NCI-H524 treated with DMSO at 0.1 percent for 48 hours (cell line): ENCODE results near the gene C1QL4.
"Not testable (repeated sequence)": the region's sequence is repeated elsewhere in the genome, so short reads cannot be mapped to it uniquely, and the experiment has no call there.

Source experiments
- DNase-seq: peaks from one replicate; lab custom pipeline; 2025; lab: John Stamatoyannopoulos, UW

The C1QL4 gene

DNA sequence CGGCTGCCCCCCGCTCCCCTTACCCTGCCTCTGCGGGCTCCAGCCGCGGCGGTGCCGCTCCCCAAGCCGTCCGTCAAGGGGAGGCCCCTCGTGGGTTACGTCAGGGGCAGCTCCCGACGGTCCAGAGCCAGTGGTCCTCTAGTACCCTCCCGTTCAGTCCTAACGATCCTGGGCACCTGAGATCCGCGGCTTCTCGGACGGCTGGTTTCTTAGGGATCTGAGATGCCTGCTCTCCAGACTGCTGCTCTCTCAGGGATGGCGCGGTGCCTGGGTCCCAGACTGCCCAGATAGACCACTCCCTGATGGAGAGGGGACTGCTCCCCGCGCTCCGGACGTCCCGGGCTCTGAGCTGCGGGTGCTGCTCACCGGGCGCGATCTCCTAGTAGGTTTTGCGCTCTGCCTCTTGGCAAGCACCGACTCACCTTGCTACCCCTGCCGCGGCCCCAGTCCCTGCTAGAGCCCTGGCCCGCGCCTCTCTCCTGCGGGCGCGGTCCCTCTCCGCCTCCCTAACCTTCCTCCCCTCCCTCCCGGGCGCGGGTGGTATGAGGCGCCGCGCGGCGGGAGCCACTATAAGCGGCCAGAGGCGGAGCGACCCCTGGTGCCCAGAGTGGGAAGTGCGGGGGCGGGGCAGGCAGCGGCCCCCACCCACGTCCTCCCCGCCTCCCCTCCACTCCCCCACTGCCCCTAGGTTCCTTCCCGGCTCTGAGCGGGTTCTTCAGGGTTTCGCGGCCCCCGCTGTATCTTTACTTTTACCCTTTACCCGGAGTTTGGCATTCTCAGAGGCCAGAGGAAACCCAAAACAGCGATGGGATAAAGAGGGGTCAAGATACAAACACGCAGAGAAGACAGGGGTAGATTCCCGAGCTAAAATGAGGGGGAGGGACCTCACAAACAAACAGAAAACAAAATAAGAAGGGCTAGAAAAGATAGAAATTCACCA lies at the start of gene C1QL4:
Gene C1QL4, minus strand, starts transcription at position 544 of the 940 bp plus-strand sequence. CDS start 711 bp downstream, outside the sequence.
- no peak for DNase-seq

DNA sequence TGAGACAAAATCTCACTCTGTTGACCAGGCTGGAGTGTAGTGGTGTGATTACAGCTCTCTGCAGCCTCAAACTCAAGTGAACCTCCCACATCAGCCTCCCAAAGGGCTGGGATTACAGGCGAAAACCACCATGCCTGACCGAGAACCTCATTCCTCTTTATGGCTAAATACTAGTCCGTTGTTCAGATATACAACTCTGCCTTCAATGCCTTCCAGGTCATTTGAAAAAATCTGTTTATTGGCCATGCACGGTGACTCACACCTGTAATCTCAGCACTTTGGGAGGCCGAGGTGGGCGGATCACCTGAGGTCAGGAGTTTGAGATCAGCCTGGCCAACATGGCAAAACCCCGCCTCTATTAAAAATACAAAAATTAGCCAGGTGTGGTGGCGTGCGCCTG lies 43.2 kb upstream of the C1QL4 start:
- not testable (repeated sequence) for DNase-seq

DNA sequence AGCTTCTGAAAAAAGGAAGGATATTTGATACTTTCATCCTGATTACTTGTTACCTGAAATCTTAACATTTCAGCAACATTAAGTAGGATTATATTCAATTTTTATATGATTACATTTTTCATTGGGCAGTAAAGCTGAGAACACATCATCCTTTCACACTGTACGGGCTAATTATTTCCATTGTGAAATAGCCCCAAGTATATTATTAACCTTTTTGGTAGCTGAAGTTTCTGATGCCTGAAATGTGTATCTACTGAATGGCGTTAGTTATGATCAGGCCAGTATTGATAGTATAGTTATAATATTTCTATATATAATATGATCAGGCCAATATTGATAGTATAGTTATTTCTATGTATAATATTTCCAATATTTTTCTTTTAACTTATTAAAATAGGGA lies 40.4 kb upstream of the C1QL4 start:
- no peak for DNase-seq

DNA sequence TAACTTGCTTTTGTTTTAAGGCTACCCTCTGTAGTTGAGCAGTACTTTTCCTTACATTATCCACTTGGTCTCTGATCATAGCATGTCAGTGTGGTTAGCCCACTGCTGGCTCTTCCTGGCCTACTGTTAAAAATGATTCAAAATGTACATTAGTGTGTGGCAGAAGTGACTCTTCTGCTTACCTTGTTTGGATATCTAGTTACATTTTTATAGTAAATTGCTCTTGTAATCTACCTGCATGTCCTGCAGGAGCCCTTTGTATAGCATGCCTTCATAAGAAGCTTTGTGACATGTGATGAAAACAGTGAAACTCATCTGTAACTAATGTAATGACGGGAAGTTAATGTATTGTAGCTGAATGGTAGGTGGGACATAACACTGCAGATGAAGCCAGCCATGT lies 38.4 kb upstream of the C1QL4 start:
- no peak for DNase-seq

DNA sequence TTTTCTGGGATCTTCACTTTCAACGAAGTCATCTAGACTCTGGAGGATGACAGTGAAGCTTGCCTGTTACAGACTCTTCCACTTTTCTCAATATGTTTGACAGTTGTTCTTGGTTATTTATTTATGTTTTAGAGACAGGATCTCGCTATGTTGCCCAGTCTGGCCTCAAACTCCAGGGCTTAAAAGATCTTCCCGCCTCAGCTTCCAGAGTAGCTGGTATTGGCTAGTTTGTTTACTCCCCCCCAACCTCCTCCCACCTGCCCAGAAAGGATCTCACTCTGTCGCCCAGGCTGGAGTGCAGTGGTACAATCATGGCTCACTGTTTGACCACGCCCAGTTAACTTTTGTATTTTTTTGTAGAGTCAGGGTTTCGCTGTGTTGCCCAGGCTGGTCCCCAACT lies 33.6 kb upstream of the C1QL4 start:
- DNase-seq: no peak

DNA sequence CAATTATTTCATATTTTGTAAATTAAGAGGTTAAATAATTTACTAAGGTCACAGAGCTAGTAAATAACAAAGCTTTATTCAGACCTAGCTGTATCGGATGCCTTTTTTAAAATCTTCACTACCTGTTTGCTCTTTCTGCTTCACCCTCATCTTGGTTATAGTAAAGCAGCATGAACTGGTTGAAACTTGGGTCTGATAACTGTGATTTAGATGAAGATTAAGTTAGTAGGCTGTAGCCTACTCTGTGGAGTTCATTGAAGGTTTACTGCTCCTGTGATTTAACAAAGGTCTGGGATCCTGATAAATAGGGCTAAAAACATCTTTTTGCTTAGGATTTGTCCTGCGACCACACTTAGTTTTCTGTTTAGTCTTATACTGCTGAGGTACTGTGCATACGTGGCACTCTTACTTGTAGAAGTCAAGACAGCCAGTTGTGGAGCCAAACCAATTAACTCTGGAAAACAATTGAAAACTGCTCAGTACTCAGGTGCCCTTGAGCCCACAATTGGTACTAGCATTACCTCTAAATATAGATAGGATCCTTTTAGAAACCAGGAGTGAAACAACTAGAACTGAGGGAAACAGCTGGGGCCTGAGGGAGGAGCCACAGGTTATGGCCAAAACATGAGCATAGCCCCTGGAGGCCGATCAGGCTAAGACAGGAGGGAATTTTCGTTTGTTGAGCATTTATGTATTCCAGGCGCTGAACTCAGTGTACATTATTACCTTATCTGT lies 32.6 kb upstream of the C1QL4 start:
- DNase-seq: no peak

DNA sequence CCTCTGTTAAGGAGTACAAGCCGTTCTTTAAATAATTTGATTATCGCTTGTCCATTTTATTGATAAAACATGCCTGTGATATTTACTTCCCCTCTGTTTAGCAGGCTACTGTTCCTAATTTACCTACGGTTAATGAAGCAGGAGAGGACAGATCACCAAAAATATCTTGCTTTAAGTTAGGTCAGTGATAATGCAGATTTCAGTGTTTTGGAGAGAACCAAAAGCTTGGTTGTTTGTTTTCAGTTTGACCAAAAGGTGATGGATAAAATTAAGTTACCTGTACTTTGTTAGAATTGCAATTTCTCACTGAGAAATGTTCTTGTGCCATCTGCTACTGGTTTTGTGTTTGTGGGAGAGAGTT lies 31.2 kb upstream of the C1QL4 start:
- DNase-seq: no peak

DNA sequence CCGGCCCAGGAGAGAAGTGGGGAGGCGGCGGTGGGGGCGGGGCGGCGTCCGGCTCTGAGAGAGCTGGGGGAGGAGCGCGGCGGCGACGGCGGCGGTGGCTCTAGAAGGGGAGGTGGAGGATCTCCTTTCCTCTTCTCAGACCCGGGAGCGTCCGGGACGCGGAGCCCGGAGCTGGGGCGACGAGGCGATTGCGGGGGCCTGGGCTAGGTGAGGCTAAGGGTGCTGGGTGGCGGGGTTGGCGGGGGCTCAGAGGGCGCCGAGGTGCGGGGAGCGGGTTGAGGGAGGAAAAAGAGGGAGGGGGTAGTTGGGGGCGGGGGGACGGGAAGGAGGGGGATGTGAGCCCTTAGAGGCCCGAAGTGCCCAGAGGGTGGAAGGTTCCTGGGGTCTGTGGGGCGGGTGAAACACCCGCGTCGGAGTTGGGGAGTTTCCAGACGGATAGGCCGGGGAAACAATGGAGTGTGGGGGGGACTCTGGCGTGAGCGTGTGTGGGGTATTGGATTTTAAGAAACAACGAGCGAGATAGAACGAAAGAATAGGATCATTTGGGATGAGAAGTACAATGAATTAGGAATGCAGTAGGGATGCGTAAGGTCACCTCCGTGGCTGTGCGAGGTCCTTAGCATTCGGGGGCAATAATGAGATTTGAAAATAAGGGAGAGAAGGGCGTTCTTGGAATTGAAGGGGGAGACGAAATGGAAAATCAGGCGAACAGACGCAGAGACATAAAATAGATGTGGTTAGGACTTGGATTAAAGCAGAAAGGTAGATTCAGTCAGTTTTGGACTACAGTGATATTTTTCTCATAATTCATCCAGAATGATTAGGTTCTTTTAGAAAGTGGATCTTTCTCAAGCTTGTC lies 30.6 kb upstream of the C1QL4 start, which contains the start of gene SPATS2:
Gene SPATS2, plus strand, starts transcription at position 82 of the 859 bp plus-strand sequence. CDS start 93,551 bp downstream, outside the sequence.
- no peak for DNase-seq

DNA sequence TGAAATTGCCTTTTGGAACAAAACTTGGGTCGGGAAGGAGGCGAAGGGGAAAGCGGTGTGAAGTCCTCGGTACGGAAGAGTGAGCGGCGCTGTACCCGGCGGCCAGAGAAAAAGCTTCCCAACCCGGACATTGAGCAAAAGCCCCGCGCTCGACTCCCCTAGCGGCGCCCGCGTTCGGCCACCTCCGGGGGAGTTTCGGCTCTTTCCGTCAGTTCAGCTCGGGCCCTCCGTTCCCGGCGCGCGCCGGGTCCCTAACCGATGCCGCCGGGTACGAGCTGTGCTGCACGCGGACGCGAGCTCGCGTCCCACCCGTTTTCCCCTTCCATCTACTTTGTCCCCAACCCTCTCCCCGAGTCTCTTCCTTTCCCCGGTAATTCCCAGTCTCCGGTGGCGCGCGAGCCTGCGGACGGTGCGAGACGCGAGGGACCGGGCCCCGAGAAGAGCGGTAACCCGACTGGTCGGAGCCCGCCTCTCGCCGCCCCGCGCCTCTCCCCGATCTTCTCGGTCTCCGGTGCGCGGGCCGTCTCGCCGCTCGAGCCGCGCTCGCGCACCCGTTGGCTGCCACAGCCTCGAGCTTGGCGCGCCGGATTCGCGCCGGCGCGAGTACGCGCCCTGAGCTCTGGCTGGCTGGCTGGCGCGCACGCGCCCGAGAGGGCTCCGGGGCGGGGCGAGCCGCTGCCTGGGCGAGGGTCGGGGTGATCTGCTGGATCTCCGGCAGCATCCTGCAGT lies 29.8 kb upstream of the C1QL4 start:
- peak; percentile 63 for DNase-seq

DNA sequence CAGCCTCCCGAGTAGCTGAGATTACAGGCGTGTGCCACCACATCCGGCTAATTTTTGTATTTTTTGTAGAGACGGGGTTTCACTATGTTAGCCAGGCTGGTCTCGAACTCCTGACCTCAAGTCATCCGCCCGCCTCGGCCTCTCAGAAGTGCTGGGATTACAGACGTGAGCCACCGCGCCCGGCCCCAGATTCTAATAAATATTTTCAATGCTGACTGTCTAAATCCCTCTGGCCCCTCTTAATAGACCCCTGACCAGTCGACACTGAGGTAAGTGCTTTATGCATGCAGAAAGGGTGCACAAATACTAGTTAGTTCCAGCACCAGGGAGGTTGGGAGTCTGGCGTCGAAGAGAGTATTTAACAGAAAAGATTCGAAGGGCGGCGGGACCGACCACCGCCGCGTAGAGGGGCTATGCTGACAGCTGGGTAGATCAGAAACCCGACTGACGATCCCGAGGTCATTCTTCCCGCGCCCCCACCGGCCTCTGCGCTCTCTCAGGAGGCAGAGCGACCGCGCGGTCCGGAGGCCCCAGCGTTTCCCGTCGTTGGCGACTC lies 29.2 kb upstream of the C1QL4 start:
- DNase-seq: no peak

DNA sequence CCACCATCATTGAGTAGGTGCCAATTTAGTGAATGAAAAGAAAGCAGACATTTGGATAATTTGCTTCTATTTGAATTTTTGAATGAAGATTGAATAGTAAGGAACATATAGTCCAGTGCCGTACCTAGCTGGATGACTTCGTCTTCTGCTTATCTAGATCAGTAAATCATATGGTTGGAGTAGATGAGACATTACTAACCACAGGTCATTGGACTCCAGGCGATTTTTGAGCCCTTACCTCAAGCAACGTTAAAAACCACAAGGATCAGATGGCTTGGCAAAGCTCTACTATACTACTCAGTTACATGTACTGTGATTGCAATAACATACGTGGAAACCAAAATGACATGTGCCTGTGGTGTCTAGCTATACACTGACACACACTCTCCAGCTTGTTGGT lies 28.6 kb upstream of the C1QL4 start:
- DNase-seq: no peak

DNA sequence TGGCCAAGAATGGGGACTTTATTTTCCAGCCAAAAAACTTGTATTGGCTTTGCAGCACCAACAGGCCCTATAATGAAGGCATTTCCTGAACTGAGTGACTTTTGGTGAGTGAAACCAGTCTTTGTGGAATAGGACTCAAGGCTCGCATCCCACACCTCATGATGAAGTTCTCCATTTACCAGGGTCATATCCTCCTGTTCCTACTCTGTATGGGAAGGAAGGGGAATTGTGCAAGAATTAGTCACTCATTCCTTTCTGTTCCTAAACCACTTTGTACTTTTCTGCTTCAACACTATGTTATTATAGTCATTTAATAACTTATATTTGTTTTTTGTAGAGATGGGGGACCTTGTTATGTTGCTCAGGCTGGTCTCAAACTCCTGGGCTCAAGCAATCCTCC lies 28.0 kb upstream of the C1QL4 start:
- DNase-seq: no peak

DNA sequence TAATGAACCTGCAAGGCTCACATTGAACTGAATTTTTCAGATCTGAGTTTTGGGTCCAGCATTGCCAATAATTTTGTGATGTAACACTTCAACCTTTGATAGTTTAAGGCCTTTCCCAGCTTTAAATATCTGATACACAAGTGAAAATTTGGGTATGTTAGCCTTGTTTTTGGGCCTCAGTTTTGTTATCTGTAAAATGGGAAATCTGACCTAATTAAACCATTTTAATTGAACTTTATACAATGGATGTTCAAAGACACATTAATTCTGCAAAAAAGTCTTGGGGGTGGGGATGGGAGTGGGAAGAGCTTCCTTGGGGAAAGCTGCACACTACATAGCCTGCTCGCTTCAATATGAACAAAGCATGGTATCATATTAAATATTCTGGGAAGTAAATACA lies 25.1 kb upstream of the C1QL4 start:
- DNase-seq: no peak

DNA sequence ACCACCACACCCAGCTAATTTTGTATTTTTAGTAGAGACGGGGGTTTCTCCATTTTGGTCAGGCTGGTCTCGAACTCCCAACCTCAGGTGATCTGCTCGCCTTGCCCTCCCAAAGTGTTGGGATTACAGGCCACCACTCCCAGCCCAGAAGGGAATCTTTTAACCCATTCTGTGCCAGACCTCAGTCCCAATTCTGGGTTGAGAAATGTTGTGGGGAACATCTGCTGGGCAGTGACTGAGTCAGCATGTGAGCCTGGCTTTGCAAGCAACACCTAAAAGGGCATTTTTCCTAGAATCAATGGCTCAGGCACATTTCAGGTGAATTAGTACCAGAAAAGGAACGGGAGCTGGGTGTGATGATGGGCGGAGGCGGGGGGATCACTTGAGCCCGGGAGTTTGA lies 22.7 kb upstream of the C1QL4 start:
- no peak for DNase-seq

DNA sequence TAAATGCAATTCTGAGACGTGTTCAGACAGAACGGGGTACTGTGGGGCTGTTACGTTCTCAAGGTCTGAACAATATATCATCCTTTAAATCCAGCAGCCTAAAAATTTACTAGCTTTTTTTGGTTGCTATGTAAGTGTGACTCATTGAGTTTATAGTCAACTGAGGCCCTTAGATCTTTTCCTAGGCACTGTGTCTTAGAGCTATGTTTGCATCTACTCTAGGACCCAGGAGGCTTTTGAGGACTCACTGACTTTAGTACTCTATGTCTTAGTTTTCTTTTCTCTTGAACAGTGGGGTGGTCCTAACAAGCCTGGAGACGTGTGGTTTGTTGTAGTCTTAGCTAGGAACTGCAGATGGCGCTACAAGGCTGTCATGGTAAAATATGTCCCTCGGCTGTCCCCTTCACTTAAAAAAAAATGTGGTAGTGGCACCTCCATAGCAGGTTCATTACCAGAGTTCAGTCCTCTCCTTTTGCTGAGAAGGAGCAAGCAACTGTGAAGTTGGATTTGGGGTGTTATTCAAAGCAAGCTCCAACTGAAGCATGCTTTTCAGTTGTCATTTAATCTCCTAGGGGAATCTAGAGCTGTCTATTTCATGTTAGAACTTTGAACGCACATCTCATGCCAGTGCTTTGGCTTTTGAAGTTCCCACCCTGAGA lies 21.6 kb upstream of the C1QL4 start:
- DNase-seq: peak; percentile 55

DNA sequence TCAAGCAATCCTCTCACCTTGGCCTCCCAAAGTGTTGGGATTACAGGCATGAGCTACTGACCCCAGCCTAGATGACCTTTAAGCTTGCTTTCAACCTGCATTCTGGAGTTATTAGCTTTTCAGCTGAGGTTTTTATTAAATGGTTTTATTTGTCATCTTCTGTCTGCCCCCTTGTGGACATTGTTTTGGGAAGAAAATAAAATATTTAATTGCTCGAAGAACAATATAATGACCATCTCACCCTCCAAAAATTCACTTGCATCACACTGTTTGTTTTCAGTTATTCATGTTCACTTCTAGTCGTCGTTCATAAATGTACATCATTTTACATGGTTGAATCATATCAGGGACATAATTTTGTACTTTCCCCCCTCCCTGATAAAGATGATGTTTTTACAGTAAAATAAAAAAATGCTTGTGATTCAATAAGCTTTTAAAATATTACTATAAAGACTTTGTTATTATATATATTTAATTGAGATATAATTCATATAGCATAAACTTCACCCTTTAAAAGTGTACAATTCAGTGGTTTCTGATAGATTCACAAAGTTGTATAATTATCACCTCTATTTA lies 20.2 kb upstream of the C1QL4 start:
- DNase-seq: no peak

DNA sequence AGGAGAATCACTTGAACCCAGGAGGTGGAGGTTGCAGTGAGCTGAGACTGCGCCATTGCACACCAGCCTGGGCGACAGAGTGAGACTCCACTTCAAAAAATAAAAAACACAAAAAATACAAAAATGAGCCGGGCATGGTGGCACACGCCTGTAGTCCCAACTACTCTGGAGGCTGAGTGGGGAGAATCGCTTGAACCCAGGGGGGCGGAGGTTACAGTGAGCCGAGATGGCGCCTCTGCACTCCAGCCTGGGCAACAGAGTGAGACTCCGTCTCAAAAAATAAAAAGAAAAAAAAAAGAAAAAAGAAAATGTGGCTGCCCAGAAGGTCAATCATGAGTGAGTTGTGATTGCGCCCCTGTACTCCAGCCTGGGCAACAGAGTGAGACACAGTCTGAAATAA lies 18.9 kb upstream of the C1QL4 start:
- no peak for DNase-seq

DNA sequence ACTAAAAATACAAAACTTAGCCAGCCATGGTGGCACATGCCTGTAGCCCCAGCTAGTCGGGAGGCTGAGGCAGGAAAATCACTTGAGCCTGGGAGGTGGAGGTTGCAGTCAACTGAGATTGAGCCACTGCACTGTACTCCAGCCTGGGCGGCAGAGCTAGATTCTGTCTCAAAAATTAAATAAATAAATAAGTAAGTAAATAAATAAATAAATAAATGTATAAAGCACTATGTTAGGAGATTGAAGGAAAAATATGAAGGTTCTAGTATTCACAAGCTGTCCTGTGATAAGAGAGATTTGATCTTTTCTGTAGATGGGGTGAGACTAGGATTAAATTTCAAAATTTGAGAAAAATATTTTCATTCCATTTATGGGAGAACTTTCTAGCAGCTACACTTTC lies 15.4 kb upstream of the C1QL4 start:
- no peak for DNase-seq

DNA sequence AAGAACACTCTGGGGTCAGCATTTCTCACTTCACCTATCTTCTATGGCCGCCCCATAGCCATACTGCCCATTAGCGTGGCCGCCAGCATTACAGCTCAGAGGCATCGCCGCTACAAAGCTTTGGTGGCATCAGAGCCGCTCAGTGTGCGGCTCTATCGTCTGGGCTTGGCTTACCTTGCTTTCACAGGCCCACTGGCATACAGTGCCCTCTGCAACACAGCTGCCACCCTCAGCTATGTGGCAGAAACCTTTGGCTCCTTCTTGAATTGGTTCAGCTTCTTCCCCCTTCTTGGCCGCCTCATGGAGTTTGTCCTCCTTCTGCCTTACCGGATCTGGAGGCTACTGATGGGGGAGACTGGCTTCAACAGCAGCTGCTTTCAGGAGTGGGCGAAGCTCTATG lies 12.3 kb upstream of the C1QL4 start:
- no peak for DNase-seq

DNA sequence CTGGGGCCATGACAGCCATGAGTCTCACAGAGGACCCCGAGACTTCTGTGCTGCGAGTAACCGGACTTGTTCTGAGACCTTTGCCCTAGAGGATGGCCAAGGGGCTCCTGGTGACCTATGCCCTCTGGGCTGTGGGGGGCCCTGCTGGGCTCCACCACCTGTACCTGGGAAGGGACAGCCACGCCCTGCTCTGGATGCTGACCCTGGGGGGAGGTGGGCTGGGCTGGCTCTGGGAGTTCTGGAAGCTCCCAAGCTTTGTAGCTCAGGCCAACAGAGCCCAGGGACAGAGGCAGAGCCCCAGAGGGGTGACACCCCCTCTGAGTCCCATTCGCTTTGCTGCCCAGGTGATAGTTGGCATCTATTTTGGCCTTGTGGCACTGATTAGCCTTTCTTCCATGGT lies 11.8 kb upstream of the C1QL4 start:
- DNase-seq: no peak
